Measurements from ENCODE around the gene ADCY9.
"Not testable (repeated sequence)": the region's sequence is repeated elsewhere in the genome, so short reads cannot be mapped to it uniquely, and the experiment has no call there.

The ADCY9 gene

DNA sequence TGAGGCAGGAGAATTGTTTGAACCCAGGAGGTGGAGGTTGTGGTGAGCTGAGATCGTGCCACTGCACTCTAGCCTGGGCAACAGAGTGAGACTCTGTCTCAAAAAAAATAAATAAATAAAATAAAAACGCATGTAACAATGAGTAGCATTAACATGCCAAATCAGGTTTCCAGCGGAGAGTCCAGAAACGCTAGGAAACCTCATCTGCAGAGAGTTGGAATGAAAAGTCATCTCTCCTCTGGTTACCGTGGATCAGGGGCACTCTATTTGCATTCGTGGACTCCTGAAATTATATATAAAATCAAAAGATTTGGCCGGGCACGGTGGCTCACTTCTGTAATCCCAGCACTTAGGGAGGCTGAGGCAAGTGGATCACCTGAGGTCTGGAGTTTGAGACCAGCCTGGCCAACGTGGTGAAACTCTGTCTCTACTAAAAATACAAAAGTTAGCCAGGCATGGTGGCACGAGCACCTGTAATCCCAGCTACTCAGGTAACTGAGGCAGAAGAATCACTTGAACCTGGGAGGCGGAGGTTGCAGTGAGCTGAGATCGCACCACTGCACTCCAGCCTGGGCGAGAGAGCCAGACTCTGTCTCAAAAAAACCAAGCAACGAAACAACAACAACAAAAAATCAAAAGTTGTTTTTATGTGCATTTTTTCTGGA, 156.2 kb downstream of the ADCY9 start:
- H3K4me3 ChIP-seq (ENCODE audit: insufficient read depth, low read depth, low read length, poor library complexity, severe bottlenecking); H3K9me3 ChIP-seq (ENCODE audit: control insufficient read depth, low read length); DNase-seq; H3K36me3 ChIP-seq (ENCODE audit: control insufficient read depth, insufficient read depth, low read length); H3K27me3 ChIP-seq (replicated peaks; ENCODE audit: control insufficient read depth, insufficient read depth, low read length, poor library complexity, severe bottlenecking); H3K27ac ChIP-seq (ENCODE audit: insufficient read depth, low read length, poor library complexity, severe bottlenecking); H3K4me1 ChIP-seq (ENCODE audit: control insufficient read depth, insufficient read depth, low read length, poor library complexity, severe bottlenecking): not testable (repeated sequence)

DNA sequence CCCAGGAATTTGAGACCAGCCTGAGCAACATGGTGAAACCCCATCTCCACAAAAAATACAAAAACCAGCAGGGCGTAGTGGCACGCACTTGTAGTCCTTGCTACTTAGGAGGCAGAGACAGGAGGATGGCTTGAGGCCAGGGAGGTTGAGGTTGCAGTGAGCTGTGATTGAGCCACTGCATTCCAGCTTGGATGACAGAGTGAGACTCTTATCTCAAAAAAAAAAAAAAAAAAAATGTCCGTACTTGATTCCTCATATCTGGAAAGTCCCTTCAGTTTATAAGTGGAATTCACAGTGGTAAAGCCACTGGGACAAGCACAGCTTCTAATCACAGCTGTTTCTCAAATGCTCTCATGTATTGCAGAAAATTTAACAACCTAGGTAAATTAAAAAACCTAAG, 157.1 kb downstream of the ADCY9 start:
- Histone ChIP-seq H3K36me3 (ENCODE audit: control insufficient read depth, insufficient read depth, low read length) (no peaks in the 10 kb centered on the region), H3K4me3 (ENCODE audit: insufficient read depth, low read depth, low read length, poor library complexity, severe bottlenecking) (no peak overlapping the region), H3K9me3 (ENCODE audit: control insufficient read depth, low read length) (no peaks in the 10 kb centered on the region), H3K27ac (ENCODE audit: insufficient read depth, low read length, poor library complexity, severe bottlenecking) (no peak overlapping the region), H3K4me1 (ENCODE audit: control insufficient read depth, insufficient read depth, low read length, poor library complexity, severe bottlenecking) (peaks cover 9% of the 10 kb centered on the region), H3K27me3 (replicated peaks; ENCODE audit: control insufficient read depth, insufficient read depth, low read length, poor library complexity, severe bottlenecking) (peaks cover 13% of the 10 kb centered on the region)
- no peak for DNase-seq

DNA sequence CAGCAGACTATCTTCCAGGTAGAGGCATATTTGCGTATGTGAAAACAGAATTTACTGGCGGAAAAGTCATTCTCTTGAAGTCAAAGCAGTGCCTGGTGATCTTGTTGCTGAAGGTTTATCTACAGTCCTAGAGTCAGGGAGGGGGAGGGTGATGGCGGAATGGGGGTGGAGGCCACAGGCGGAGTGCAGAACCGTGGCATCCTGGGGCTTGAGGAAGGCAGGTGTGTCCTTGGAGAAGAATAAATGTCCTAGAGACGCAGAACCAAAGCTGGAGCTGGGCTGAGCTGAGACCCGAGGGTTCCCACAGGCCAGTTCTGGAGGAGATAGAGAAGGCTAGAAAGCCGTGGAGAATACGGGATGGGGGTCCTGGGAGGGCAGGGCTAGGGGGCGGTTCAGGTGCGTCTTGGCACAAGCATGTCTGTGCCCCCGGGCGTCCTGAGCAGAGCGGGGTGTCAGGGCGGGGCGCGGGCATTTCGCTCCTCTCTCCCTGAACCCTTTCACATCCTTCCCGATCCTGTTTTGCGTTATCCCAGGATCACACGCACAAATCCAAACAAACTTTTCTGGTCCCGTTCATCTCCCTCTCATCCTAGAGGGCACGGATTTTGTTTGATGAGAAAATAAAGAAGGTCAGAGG, 158.8 kb downstream of the ADCY9 start:
- Histone ChIP-seq H3K27ac (ENCODE audit: insufficient read depth, low read length, poor library complexity, severe bottlenecking) (no peak overlapping the region), H3K9me3 (ENCODE audit: control insufficient read depth, low read length) (no peaks in the 10 kb centered on the region), H3K4me1 (ENCODE audit: control insufficient read depth, insufficient read depth, low read length, poor library complexity, severe bottlenecking) (peaks cover 3% of the 10 kb centered on the region), H3K4me3 (ENCODE audit: insufficient read depth, low read depth, low read length, poor library complexity, severe bottlenecking) (no peak overlapping the region), H3K36me3 (ENCODE audit: control insufficient read depth, insufficient read depth, low read length) (no peaks in the 10 kb centered on the region), H3K27me3 (replicated peaks; ENCODE audit: control insufficient read depth, insufficient read depth, low read length, poor library complexity, severe bottlenecking) (peaks cover 13% of the 10 kb centered on the region)
- no peak for DNase-seq

DNA sequence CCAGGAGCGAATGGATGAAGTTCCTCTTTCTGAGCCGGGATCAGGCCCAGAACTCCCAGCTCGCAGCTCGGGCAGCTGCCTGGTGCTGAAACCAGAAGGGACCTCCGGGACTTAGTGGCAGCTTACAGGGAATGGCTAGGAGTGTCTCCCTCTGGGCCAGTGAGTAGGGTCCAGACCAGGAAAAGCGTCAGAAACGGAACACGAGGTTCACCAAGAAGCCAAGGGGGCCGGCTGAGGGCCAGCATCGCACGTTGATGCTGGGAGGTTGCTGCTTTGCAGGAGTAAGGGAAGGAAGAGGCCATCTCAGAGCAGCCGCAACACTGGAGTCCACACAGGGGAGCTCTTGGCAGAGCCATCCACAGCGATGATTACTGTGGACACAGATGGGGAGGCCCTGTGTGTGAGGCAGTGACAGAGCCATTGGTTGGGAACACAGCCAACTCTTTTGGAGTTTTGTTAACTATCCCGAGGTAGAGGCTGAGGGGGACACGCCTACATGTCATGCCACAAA, 161.8 kb downstream of the ADCY9 start:
- Histone ChIP-seq H3K4me3 (ENCODE audit: insufficient read depth, low read depth, low read length, poor library complexity, severe bottlenecking) (no peak overlapping the region), H3K9me3 (ENCODE audit: control insufficient read depth, low read length) (no peaks in the 10 kb centered on the region), H3K4me1 (ENCODE audit: control insufficient read depth, insufficient read depth, low read length, poor library complexity, severe bottlenecking) (no peaks in the 10 kb centered on the region), H3K27me3 (replicated peaks; ENCODE audit: control insufficient read depth, insufficient read depth, low read length, poor library complexity, severe bottlenecking) (peaks cover 13% of the 10 kb centered on the region), H3K27ac (ENCODE audit: insufficient read depth, low read length, poor library complexity, severe bottlenecking) (no peak overlapping the region), H3K36me3 (ENCODE audit: control insufficient read depth, insufficient read depth, low read length) (no peaks in the 10 kb centered on the region)
- DNase-seq = no peak

DNA sequence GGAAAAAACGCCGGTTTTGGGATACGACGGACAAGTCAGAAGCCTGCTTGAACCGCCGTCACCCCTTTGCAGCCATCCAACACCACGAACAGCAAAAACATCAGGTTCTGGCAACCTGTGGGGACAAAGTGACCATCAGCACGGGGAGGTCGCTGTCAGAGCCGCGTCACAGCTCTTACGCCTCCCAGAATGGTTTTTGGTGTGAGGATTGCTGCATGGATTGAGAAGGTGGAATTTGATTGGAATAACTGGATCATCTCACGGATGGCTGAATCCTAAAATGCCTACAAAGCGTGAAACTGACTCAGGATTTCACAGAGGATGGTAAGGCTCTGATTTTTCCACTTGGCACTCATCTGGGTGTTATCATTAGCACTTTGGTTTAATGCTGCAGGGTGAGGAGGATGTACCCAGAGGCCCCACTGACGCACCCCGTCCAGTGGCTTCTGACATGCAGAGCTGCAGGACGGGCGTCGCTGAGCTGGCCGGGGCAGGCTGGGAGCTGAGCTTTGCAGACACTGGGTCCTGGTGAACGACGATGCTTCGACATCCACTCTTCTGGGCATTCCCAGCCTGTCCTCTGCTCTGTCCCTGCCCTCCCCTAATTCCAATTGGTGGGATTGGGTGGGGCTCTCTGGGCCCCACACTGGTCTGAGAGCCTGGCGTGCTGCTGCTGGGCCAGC, 162.4 kb downstream of the ADCY9 start:
- Histone ChIP-seq H3K4me1 (ENCODE audit: control insufficient read depth, insufficient read depth, low read length, poor library complexity, severe bottlenecking) (no peaks in the 10 kb centered on the region), H3K36me3 (ENCODE audit: control insufficient read depth, insufficient read depth, low read length) (no peaks in the 10 kb centered on the region), H3K9me3 (ENCODE audit: control insufficient read depth, low read length) (no peaks in the 10 kb centered on the region), H3K27ac (ENCODE audit: insufficient read depth, low read length, poor library complexity, severe bottlenecking) (no peak overlapping the region), H3K27me3 (replicated peaks; ENCODE audit: control insufficient read depth, insufficient read depth, low read length, poor library complexity, severe bottlenecking) (peaks cover 13% of the 10 kb centered on the region), H3K4me3 (ENCODE audit: insufficient read depth, low read depth, low read length, poor library complexity, severe bottlenecking) (no peak overlapping the region)
- no peak for DNase-seq

DNA sequence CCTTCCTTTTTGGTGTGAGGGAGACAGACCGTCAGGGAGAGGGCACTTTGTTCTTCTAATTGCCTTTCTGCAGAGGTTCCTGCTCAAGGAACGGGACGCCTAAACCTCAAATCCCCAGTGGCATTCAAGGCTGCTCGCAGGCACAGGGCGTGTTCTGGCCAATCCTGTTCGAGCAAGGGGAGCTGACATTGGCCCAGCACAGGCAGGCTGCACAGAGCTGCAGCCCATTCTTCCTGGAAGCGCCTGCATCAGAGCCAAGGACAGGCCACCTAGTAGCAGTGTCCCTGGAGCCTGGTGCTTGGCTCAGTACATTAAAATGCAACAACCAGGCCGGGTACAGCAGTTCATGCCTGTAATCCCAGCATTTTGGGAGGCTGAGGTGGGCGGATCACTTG, 163.5 kb downstream of the ADCY9 start:
- H3K27ac ChIP-seq (ENCODE audit: insufficient read depth, low read length, poor library complexity, severe bottlenecking) = no peak overlapping the region
- no peaks in the 10 kb centered on the region for H3K36me3 ChIP-seq (ENCODE audit: control insufficient read depth, insufficient read depth, low read length)
- no peaks in the 10 kb centered on the region for H3K4me1 ChIP-seq (ENCODE audit: control insufficient read depth, insufficient read depth, low read length, poor library complexity, severe bottlenecking)
- H3K4me3 ChIP-seq (ENCODE audit: insufficient read depth, low read depth, low read length, poor library complexity, severe bottlenecking) = no peak overlapping the region
- DNase-seq = no peak
- H3K9me3 ChIP-seq (ENCODE audit: control insufficient read depth, low read length) = no peaks in the 10 kb centered on the region
- H3K27me3 ChIP-seq (replicated peaks; ENCODE audit: control insufficient read depth, insufficient read depth, low read length, poor library complexity, severe bottlenecking) = peaks cover 13% of the 10 kb centered on the region

DNA sequence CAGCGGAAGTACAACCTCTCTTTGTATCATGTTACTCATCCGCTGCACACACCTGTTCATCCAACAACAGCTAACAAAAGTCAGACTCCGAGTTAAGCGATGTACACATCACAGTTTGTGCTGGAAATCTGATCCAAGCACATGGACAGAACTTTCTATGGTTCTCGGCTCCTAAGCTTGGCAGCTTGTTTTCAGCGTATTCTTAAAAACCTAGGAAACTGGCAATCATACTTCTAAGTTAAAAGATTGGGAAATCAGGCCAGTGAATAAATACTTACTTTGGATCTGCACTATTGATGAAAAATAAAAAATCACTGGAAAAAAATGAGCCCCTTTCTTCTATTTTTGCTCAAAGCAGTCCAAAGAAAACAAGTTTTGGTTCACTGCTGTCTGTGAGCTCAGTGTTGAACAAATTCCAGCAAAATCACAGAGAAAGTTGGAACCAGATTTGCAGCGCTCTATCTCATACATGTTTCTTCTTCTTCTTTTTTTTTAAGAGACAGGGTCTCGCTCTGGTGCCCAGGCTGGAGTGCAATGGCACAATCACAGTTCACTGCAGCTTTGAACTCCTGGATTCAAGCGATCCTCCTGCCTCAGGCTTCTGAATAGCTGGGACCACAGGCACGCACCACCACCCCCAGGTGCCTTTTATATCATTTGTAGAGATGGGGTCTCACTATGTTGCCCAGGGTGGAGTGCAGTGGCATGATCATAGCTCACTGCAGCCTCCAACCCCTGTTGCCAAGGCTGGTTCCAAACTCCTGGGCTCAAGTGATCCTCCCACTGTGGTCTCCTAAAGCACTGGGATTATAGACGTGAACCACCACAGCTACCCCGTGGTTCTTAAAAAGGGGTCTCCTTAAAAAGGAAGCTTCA, 164.1 kb downstream of the ADCY9 start:
- DNase-seq = no peak
- Histone ChIP-seq H3K36me3 (ENCODE audit: control insufficient read depth, insufficient read depth, low read length) (no peaks in the 10 kb centered on the region), H3K4me1 (ENCODE audit: control insufficient read depth, insufficient read depth, low read length, poor library complexity, severe bottlenecking) (no peaks in the 10 kb centered on the region), H3K27me3 (replicated peaks; ENCODE audit: control insufficient read depth, insufficient read depth, low read length, poor library complexity, severe bottlenecking) (peaks cover 13% of the 10 kb centered on the region), H3K27ac (ENCODE audit: insufficient read depth, low read length, poor library complexity, severe bottlenecking) (no peak overlapping the region), H3K4me3 (ENCODE audit: insufficient read depth, low read depth, low read length, poor library complexity, severe bottlenecking) (no peak overlapping the region), H3K9me3 (ENCODE audit: control insufficient read depth, low read length) (no peaks in the 10 kb centered on the region)

DNA sequence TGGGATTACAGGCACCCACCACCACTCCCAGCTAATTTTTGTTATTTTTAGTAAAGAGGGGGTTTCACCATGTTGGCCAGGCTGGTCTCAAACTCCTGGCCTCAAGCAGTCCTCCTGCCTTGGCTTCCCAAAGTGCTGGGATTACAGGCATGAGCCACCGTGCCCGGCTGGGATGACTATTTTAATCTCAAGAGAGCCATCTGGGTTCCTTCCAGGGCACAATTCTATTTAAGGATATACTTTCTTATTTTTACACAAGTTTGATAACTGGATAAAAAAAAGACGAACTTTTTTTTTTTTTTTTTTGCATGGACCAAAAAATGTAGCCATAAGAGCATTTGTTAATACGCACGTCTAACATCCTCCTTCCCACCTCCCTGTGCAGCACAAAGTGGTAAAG, 164.9 kb downstream of the ADCY9 start:
- DNase-seq; H3K27ac ChIP-seq (ENCODE audit: insufficient read depth, low read length, poor library complexity, severe bottlenecking); H3K36me3 ChIP-seq (ENCODE audit: control insufficient read depth, insufficient read depth, low read length); H3K4me3 ChIP-seq (ENCODE audit: insufficient read depth, low read depth, low read length, poor library complexity, severe bottlenecking); H3K27me3 ChIP-seq (replicated peaks; ENCODE audit: control insufficient read depth, insufficient read depth, low read length, poor library complexity, severe bottlenecking); H3K4me1 ChIP-seq (ENCODE audit: control insufficient read depth, insufficient read depth, low read length, poor library complexity, severe bottlenecking); H3K9me3 ChIP-seq (ENCODE audit: control insufficient read depth, low read length): not testable (repeated sequence)

DNA sequence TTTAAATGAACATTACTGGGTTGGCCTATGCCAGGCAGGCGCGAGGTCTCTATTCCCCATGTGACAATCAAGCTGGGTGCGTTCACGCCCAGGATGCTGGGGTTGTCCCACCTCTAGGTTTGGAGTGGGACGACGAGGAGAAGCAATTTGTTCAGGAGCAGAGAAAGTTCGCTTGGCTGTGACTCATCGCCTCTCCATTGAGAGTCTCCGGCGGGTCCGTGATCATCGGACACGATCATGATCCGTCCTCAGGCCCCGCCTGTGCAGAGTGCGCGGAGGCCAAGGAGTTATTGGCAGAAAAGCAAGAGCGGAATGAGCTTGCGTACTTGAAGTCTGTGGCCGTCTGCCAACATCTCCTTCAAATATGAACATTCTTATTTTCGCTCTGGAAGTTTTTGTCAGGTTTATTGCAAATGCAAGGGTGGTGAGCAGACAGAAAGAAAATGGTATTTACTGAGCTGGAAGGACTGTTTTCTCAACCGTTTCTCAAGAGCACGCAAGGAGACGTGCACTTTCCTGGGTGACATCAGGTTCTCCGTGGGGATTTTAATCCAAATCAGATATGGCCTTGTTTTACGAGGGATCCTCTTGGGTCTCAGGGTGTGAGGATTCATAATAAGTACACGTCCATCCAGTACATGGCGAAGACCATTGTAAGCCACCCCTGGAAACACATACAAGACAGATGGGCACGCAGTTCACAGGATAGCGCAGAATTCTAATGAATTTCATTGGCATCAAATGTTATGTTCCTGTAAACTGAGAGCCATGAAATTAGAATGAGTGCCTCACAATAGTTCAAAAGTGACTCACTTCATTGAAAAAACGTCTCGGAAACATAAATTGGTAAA, 165.7 kb downstream of the ADCY9 start:
- Histone ChIP-seq H3K27ac (ENCODE audit: insufficient read depth, low read length, poor library complexity, severe bottlenecking) (no peak overlapping the region), H3K36me3 (ENCODE audit: control insufficient read depth, insufficient read depth, low read length) (no peaks in the 10 kb centered on the region), H3K9me3 (ENCODE audit: control insufficient read depth, low read length) (no peaks in the 10 kb centered on the region), H3K4me1 (ENCODE audit: control insufficient read depth, insufficient read depth, low read length, poor library complexity, severe bottlenecking) (no peaks in the 10 kb centered on the region), H3K27me3 (replicated peaks; ENCODE audit: control insufficient read depth, insufficient read depth, low read length, poor library complexity, severe bottlenecking) (peaks cover 10% of the 10 kb centered on the region), H3K4me3 (ENCODE audit: insufficient read depth, low read depth, low read length, poor library complexity, severe bottlenecking) (no peak overlapping the region)
- DNase-seq = no peak
